ENCODE data around the gene MED27.

DNA sequence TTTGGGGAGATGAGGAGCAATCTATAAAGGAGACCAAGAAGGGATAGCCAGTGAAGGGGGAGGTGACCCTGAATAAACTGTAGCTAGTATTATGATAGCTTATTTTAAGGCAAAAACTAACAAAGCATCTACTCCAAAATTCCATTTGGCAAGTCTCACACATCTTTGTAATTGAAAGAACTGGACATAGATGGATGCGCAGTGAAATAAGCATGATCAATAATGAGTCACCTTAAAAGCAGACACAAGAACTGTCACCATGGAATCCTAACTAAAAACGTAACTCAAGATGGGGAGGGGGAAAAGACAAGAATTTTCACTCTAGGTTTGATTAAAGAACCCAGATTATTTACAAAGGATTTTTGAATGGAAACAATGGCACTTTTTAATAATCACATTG lies 164.5 kb downstream of the MED27 start:
- TF ChIP-seq CTCF (IDR thresholded peaks at IDR 0.05 in 2 of 3, conservative IDR thresholded peaks at IDR 0.05 in 1 of 3; ENCODE audit: insufficient read depth in 2 of 3, low read depth in 1 of 3, low read length in 3 of 3) = no peak
- no peak for TF ChIP-seq PHTF2 (CRISPR knock-in tag; IDR thresholded peaks at IDR 0.05)
- TF ChIP-seq TAF1 (IDR thresholded peaks at IDR 0.05; ENCODE audit: control insufficient read depth, extremely low read depth, insufficient read depth, low read length, severe bottlenecking) = no peak
- TF ChIP-seq, protein P1, sequence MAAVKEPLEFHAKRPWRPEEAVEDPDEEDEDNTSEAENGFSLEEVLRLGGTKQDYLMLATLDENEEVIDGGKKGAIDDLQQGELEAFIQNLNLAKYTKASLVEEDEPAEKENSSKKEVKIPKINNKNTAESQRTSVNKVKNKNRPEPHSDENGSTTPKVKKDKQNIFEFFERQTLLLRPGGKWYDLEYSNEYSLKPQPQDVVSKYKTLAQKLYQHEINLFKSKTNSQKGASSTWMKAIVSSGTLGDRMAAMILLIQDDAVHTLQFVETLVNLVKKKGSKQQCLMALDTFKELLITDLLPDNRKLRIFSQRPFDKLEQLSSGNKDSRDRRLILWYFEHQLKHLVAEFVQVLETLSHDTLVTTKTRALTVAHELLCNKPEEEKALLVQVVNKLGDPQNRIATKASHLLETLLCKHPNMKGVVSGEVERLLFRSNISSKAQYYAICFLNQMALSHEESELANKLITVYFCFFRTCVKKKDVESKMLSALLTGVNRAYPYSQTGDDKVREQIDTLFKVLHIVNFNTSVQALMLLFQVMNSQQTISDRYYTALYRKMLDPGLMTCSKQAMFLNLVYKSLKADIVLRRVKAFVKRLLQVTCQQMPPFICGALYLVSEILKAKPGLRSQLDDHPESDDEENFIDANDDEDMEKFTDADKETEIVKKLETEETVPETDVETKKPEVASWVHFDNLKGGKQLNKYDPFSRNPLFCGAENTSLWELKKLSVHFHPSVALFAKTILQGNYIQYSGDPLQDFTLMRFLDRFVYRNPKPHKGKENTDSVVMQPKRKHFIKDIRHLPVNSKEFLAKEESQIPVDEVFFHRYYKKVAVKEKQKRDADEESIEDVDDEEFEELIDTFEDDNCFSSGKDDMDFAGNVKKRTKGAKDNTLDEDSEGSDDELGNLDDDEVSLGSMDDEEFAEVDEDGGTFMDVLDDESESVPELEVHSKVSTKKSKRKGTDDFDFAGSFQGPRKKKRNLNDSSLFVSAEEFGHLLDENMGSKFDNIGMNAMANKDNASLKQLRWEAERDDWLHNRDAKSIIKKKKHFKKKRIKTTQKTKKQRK (IDR thresholded peaks at IDR 0.05; ENCODE audit: borderline replicate concordance, low read depth, low read length) = no peak
- TF ChIP-seq SIX5 (IDR thresholded peaks at IDR 0.05; ENCODE audit: borderline replicate concordance in 1 of 2, insufficient read depth in 1 of 2, low read depth in 1 of 2, low read length in 2 of 2) = no peak
- no peak for TF ChIP-seq ZNF764 (CRISPR knock-in tag; IDR thresholded peaks at IDR 0.05; ENCODE audit: low read depth)
- no peak for TF ChIP-seq JUNB (CRISPR knock-in tag; conservative IDR thresholded peaks at IDR 0.05)
- TF ChIP-seq ZFX (CRISPR knock-in tag; IDR thresholded peaks at IDR 0.05) = no peak

All from K562 (cell line).